ENCODE results near the gene QSOX2.

Gene QSOX2

DNA sequence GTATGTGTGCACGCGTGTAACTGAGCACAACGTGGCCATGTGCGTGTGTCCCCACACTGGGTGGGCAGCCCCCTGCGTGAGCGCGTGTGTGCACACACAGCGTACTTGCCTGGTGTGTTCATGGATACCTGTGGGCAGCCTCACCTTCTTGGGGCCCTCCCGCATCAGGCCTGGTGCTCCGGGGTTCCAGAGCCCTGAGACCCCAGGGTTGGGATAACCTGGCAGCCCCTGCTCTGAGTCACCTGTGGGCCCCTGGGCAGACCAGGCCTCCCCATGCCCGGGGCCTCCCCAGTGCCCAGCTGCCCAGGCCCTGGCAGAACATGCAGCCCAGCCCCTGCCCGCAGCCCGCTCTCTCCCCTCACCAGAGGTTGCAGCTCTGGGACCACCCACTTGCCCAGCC is 65.9 kb downstream of the QSOX2 start:
- Histone ChIP-seq H3K4me3 (ENCODE audit: low read length, poor library complexity, severe bottlenecking) (no peak overlapping the region), H3K4me1 (ENCODE audit: insufficient read depth, low read length, poor library complexity, severe bottlenecking) (no peaks in the 10 kb centered on the region), H3K4me2 (ENCODE audit: low read depth, low read length, poor library complexity, severe bottlenecking) (no peak overlapping the region), H3K79me2 (ENCODE audit: insufficient read depth, low read length) (no peaks in the 10 kb centered on the region), H3F3A (ENCODE audit: low read depth) (no peaks in the 10 kb centered on the region), H3K9me3 (ENCODE audit: insufficient read depth, low read depth, low read length) (no peaks in the 10 kb centered on the region), H3K27me3 (ENCODE audit: insufficient read depth, low read length, poor library complexity, severe bottlenecking) (no peaks in the 10 kb centered on the region), H3K9me2 (replicated peaks; ENCODE audit: low read depth, low read length) (no peaks in the 10 kb centered on the region), H3K36me3 (ENCODE audit: insufficient read depth, low read length) (no peaks in the 10 kb centered on the region), H2AFZ (ENCODE audit: low read length) (no peak overlapping the region), H4K20me1 (ENCODE audit: insufficient read depth, low read length, poor library complexity, severe bottlenecking) (no peaks in the 10 kb centered on the region), H3K9ac (ENCODE audit: low read depth, low read length, poor library complexity, severe bottlenecking) (no peak overlapping the region)
- TF ChIP-seq, protein P1, sequence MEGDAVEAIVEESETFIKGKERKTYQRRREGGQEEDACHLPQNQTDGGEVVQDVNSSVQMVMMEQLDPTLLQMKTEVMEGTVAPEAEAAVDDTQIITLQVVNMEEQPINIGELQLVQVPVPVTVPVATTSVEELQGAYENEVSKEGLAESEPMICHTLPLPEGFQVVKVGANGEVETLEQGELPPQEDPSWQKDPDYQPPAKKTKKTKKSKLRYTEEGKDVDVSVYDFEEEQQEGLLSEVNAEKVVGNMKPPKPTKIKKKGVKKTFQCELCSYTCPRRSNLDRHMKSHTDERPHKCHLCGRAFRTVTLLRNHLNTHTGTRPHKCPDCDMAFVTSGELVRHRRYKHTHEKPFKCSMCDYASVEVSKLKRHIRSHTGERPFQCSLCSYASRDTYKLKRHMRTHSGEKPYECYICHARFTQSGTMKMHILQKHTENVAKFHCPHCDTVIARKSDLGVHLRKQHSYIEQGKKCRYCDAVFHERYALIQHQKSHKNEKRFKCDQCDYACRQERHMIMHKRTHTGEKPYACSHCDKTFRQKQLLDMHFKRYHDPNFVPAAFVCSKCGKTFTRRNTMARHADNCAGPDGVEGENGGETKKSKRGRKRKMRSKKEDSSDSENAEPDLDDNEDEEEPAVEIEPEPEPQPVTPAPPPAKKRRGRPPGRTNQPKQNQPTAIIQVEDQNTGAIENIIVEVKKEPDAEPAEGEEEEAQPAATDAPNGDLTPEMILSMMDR (conservative IDR thresholded peaks at IDR 0.05; ENCODE audit: low read length), result no peak
- TF ChIP-seq EZH2phosphoT487 (IDR thresholded peaks at IDR 0.05; ENCODE audit: borderline replicate concordance), result no peak

DNA sequence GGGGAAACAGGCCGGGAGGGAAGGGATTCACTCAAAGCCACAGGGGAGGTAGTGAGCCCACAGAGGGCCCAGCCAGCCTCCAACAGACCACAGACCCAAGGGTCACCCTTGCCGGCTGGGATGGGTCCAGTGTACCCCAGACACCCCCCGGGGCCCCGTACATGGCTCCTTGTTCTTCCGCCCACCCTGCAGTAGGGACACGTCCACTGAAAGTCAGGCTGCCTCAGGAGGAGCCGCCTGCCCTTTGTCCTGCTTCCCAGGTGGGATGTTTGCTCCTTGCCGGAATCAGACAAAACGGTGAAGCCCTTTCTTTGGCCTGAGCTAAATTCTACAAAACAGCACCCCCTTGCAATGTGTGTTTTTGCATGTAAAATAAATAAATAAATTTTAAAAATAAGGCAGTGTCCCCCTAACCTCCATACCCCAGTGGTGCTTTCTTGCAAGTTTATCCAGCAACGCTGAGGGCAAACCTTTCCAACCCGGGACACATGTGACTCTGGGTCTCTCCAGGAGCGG is 66.5 kb downstream of the QSOX2 start:
- Histone ChIP-seq H3K4me1 (ENCODE audit: insufficient read depth, low read length, poor library complexity, severe bottlenecking) (no peaks in the 10 kb centered on the region), H3K79me2 (ENCODE audit: insufficient read depth, low read length) (no peaks in the 10 kb centered on the region), H3K4me2 (ENCODE audit: low read depth, low read length, poor library complexity, severe bottlenecking) (no peak overlapping the region), H3K36me3 (ENCODE audit: insufficient read depth, low read length) (no peaks in the 10 kb centered on the region), H4K20me1 (ENCODE audit: insufficient read depth, low read length, poor library complexity, severe bottlenecking) (no peaks in the 10 kb centered on the region), H3K27me3 (ENCODE audit: insufficient read depth, low read length, poor library complexity, severe bottlenecking) (no peaks in the 10 kb centered on the region), H3F3A (ENCODE audit: low read depth) (no peaks in the 10 kb centered on the region), H3K9ac (ENCODE audit: low read depth, low read length, poor library complexity, severe bottlenecking) (no peak overlapping the region), H2AFZ (ENCODE audit: low read length) (no peak overlapping the region), H3K4me3 (ENCODE audit: low read length, poor library complexity, severe bottlenecking) (no peak overlapping the region), H3K9me3 (ENCODE audit: insufficient read depth, low read depth, low read length) (no peaks in the 10 kb centered on the region), H3K9me2 (replicated peaks; ENCODE audit: low read depth, low read length) (no peaks in the 10 kb centered on the region)
- TF ChIP-seq, protein P1 (conservative IDR thresholded peaks at IDR 0.05; ENCODE audit: low read length), result no peak
- TF ChIP-seq EZH2phosphoT487 (IDR thresholded peaks at IDR 0.05; ENCODE audit: borderline replicate concordance), result no peak

DNA sequence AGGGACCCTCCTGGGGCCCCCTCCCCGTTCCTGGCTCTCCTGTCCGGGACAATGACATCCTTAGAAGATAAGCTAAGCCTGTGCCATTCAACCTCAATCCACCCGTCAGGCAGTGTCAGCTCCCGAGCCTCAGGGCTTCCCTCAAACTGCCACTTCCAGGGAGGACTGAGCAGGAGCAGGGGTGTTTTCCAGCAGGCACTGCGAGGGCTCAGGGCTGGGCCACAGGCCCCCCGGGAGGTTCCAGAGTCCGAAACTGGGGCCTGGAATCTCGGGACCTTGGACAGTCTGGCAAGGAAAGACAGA is 66.9 kb downstream of the QSOX2 start:
- Histone ChIP-seq H3K4me2 (ENCODE audit: low read depth, low read length, poor library complexity, severe bottlenecking) (no peak overlapping the region), H3K9me2 (replicated peaks; ENCODE audit: low read depth, low read length) (no peaks in the 10 kb centered on the region), H4K20me1 (ENCODE audit: insufficient read depth, low read length, poor library complexity, severe bottlenecking) (no peaks in the 10 kb centered on the region), H2AFZ (ENCODE audit: low read length) (no peak overlapping the region), H3F3A (ENCODE audit: low read depth) (no peaks in the 10 kb centered on the region), H3K4me1 (ENCODE audit: insufficient read depth, low read length, poor library complexity, severe bottlenecking) (no peaks in the 10 kb centered on the region), H3K79me2 (ENCODE audit: insufficient read depth, low read length) (no peaks in the 10 kb centered on the region), H3K9ac (ENCODE audit: low read depth, low read length, poor library complexity, severe bottlenecking) (no peak overlapping the region), H3K4me3 (ENCODE audit: low read length, poor library complexity, severe bottlenecking) (no peak overlapping the region), H3K27me3 (ENCODE audit: insufficient read depth, low read length, poor library complexity, severe bottlenecking) (no peaks in the 10 kb centered on the region), H3K9me3 (ENCODE audit: insufficient read depth, low read depth, low read length) (no peaks in the 10 kb centered on the region), H3K36me3 (ENCODE audit: insufficient read depth, low read length) (no peaks in the 10 kb centered on the region)
- TF ChIP-seq, protein P1 (conservative IDR thresholded peaks at IDR 0.05; ENCODE audit: low read length), result no peak
- TF ChIP-seq EZH2phosphoT487 (IDR thresholded peaks at IDR 0.05; ENCODE audit: borderline replicate concordance), result no peak

All from Loucy (cell line).